ENCODE results near the gene YDJC. TPM values are rescaled to one million over a fixed set of nuclear protein-coding genes. Genes with fewer than 3 reads are reported as not detected.

The YDJC gene
- total RNA-seq, 2 donors from 2014 or later: 21.1 to 35.4 TPM

DNA sequence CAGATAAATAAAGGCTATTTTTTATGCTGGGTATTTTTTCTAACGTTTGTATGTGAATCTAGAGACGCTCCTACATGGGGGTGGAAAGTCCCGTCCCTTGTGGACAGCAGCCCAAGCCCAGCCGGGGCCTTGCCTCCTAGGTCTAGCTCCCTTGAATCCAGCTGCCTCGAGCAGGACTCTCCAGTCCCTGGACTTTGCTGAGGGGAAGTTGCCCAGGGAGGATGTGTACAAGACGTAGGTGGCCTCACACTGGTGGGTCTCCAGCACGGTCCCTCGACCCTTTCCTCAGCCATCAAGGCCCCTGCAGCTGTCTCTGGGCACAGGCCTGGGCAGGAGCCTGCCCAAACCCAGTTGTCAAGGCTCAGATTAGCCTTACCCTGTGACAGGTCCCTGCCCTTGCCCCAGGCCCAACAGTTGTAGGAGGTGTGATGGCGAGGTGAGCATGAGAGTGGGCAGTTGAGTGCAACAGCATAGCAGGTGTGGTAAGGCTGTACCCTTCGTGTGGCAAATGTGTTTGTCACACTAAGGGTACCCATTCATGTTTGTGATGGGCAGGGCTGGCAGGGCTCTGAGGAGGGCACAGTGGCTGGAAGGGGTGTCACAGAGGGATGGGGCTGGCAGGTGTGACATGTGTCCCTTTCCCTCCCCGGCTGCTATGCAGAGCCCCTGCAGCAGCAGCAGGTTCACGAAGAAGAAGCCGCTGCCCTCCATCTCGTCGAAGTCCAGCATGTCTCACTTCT is 6.1 kb upstream of the YDJC start:
- Histone ChIP-seq H3K36me3 (no peaks in the 10 kb centered on the region), H3K9me3 (no peaks in the 10 kb centered on the region), H3K4me1 (no peaks in the 10 kb centered on the region), H3K4me3 (no peak overlapping the region), H3K27me3 (no peaks in the 10 kb centered on the region), H3K27ac (no peak overlapping the region), H3K9ac (ENCODE audit: low read depth in 2 of 2, low read length in 2 of 2) (no peak overlapping the region)
- DNase-seq: no peak
- TF ChIP-seq, protein P1, sequence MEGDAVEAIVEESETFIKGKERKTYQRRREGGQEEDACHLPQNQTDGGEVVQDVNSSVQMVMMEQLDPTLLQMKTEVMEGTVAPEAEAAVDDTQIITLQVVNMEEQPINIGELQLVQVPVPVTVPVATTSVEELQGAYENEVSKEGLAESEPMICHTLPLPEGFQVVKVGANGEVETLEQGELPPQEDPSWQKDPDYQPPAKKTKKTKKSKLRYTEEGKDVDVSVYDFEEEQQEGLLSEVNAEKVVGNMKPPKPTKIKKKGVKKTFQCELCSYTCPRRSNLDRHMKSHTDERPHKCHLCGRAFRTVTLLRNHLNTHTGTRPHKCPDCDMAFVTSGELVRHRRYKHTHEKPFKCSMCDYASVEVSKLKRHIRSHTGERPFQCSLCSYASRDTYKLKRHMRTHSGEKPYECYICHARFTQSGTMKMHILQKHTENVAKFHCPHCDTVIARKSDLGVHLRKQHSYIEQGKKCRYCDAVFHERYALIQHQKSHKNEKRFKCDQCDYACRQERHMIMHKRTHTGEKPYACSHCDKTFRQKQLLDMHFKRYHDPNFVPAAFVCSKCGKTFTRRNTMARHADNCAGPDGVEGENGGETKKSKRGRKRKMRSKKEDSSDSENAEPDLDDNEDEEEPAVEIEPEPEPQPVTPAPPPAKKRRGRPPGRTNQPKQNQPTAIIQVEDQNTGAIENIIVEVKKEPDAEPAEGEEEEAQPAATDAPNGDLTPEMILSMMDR (IDR thresholded peaks at IDR 0.05): no peak
- intact Hi-C loops (cut with DNase I): no loop called here

DNA sequence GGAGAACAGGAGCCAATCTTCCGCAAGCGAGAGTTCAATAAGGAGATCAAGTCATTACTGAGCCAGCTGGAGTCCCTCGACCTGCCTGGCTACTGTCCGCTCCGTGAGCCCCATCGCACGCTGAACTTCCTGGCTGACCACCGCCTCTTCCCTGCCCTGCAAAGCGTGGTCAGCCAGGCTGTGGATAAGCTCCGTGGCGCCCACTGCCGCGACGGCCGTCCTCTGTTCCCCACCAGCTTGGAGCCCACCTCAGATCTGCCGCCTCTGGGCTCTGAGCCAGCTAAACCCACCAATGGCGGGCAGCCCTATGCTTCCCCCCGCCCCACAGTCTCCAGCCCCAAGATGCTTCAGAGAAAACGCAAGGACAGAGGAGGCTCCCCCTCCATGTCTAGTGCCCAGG is 5.0 kb upstream of the YDJC start:
- Histone ChIP-seq H3K36me3 (no peaks in the 10 kb centered on the region), H3K27ac (no peak overlapping the region), H3K4me3 (no peak overlapping the region), H3K4me1 (no peaks in the 10 kb centered on the region), H3K27me3 (no peaks in the 10 kb centered on the region), H3K9ac (ENCODE audit: low read depth in 2 of 2, low read length in 2 of 2) (no peak overlapping the region), H3K9me3 (no peaks in the 10 kb centered on the region)
- intact Hi-C loops (cut with DNase I): no loop called here
- no peak for DNase-seq
- TF ChIP-seq, protein P1 (IDR thresholded peaks at IDR 0.05): no peak

DNA sequence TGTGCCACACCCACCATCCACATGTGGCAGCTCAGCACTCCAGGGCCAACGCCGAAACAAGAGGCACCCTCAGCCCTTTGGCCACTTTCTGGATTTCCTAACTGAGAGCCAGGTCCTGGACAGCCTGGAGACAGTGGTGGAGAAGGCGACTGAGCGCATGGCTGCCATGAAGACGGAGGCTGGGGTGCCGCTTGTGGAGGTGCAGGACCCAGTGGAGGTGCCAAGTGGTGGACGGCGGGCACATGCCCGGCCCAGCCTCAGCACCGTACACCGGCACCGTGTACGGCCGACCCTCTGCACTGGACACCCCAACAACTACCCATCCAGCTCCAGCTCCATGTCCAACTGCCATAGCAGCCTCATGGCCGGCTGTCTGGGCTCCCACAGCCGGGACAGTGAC is 4.3 kb upstream of the YDJC start:
- H3K4me1 ChIP-seq: no peaks in the 10 kb centered on the region
- no peaks in the 10 kb centered on the region for H3K36me3 ChIP-seq
- H3K9me3 ChIP-seq: no peaks in the 10 kb centered on the region
- H3K4me3 ChIP-seq: no peak overlapping the region
- no peak for DNase-seq
- TF ChIP-seq, protein P1 (IDR thresholded peaks at IDR 0.05): no peak
- intact Hi-C loops (cut with DNase I): no loop called here
- no peak overlapping the region for H3K9ac ChIP-seq (ENCODE audit: low read depth in 2 of 2, low read length in 2 of 2)
- no peak overlapping the region for H3K27ac ChIP-seq
- no peaks in the 10 kb centered on the region for H3K27me3 ChIP-seq

DNA sequence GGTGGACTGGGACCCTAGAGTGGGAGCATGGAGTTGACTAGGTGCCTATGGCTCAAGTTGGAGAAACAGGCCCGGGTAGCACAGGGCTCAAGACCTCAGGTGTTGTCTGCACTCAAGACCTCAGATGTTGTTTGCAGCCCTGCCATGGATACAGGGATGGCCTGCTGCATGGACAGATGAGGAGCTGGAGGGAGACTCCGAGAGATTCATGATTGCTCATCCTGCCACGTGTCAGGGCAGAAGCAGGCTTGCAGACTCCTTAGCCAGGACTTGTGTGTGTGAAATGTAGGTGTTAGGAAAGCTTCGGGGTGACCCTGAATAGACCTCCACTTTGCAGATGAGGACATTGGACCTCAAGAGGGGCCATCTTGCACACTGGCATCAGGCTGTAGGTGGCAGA is 3.7 kb upstream of the YDJC start:
- DNase-seq: no peak
- no peak overlapping the region for H3K9ac ChIP-seq (ENCODE audit: low read depth in 2 of 2, low read length in 2 of 2)
- no peak overlapping the region for H3K27ac ChIP-seq
- H3K36me3 ChIP-seq: no peaks in the 10 kb centered on the region
- peaks cover under 1% of the 10 kb centered on the region for H3K4me1 ChIP-seq
- H3K27me3 ChIP-seq: no peaks in the 10 kb centered on the region
- no peak overlapping the region for H3K4me3 ChIP-seq
- intact Hi-C loops (cut with DNase I): no loop called here
- no peaks in the 10 kb centered on the region for H3K9me3 ChIP-seq
- TF ChIP-seq, protein P1 (IDR thresholded peaks at IDR 0.05): no peak

DNA sequence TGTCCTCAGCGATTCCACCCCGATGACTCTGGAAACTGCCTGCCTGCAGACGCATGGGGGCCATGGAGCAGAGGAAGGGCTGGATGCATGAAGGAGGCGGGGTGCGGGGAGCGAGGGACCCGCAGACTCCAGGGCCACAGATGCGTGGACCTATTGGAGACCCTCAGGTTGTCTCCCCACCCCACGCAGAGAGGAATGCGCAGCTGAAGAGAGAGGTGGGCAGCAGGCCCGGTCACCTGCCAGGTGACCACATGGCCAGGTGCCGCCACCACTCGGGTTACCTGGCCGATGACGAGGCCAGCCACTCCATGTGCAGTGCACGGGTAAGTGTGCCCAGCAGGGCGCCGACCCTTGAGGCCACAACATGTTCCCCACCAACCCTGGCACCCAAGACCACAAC is 3.1 kb upstream of the YDJC start:
- no peaks in the 10 kb centered on the region for H3K9me3 ChIP-seq
- no peaks in the 10 kb centered on the region for H3K36me3 ChIP-seq
- peaks cover 3% of the 10 kb centered on the region for H3K4me1 ChIP-seq
- no peaks in the 10 kb centered on the region for H3K27me3 ChIP-seq
- H3K27ac ChIP-seq: no peak overlapping the region
- DNase-seq: no peak
- no peak overlapping the region for H3K9ac ChIP-seq (ENCODE audit: low read depth in 2 of 2, low read length in 2 of 2)
- no peak overlapping the region for H3K4me3 ChIP-seq
- intact Hi-C loops (cut with DNase I): no loop called here
- TF ChIP-seq, protein P1 (IDR thresholded peaks at IDR 0.05): no peak
